Ectodermal cell (in vitro differentiated cells): ENCODE results near the gene RASSF8.
"Not testable (repeated sequence)": the region's sequence is repeated elsewhere in the genome, so short reads cannot be mapped to it uniquely, and the experiment has no call there.

ENCODE experiments used
- H3K27ac ChIP-seq: 2 replicates; pipeline ENCODE4 v1.7.0; 2013; ENCODE audit warnings: mild to moderate bottlenecking, low read depth, low read length; ENCODE audit not compliant: insufficient read depth, poor library complexity, severe bottlenecking
- H3K27me3 ChIP-seq: 2 replicates; pipeline ENCODE4 v1.7.0; 2013; ENCODE audit warnings: mild to moderate bottlenecking, low read length; ENCODE audit not compliant: insufficient read depth, control insufficient read depth, poor library complexity, severe bottlenecking
- H3K36me3 ChIP-seq: one replicate; pipeline ENCODE4 v1.7.0; 2013; ENCODE audit warnings: low read length; ENCODE audit not compliant: control insufficient read depth, insufficient read depth
- H3K4me1 ChIP-seq: one replicate; pipeline ENCODE4 v1.7.0; 2013; ENCODE audit warnings: low read length; ENCODE audit not compliant: control insufficient read depth, insufficient read depth
- H3K4me3 ChIP-seq: 2 replicates; pipeline ENCODE4 v1.7.0; 2013; ENCODE audit warnings: low read depth, low read length, control low read depth; ENCODE audit not compliant: insufficient read depth
- H3K9me3 ChIP-seq: 2 replicates; pipeline ENCODE4 v1.7.0; 2013; ENCODE audit warnings: mild to moderate bottlenecking, low read length, moderate library complexity; ENCODE audit not compliant: control insufficient read depth
- WGBS, 2 experiments: methylation state at CpG; one replicate each; pipeline ENCODE4 v1.1.7; 2013; ENCODE audit warnings: missing lambda C conversion rate in 2 of 2; 5-methylcytosine and 5-hydroxymethylcytosine counted together

Gene RASSF8

GRCh38 chr12:26047401-26048226, 89.1 kb downstream of the RASSF8 start:
- WGBS, 2 experiments = 58 to 62% methylated on average over 9 of the region's 9 CpGs
- H3K27me3 ChIP-seq = no peaks in the 10 kb centered on the region

GRCh38 chr12:26052652-26053051, 94.2 kb downstream of the RASSF8 start:
- H3K4me1 ChIP-seq = peaks cover under 1% of the 10 kb centered on the region
- H3K4me3 ChIP-seq = no peak overlapping the region
- H3K27me3 ChIP-seq = no peaks in the 10 kb centered on the region
- 71 to 86% methylated on average over 4 of the region's 4 CpGs for WGBS, 2 experiments
- no peaks in the 10 kb centered on the region for H3K36me3 ChIP-seq
- H3K9me3 ChIP-seq = no peaks in the 10 kb centered on the region
- no peak overlapping the region for H3K27ac ChIP-seq

More at GRCh38 chr12:26047401-26048226, 89.1 kb downstream of the RASSF8 start:
- no peak overlapping the region for H3K27ac ChIP-seq
- H3K4me3 ChIP-seq = no peak overlapping the region
- H3K36me3 ChIP-seq = no peaks in the 10 kb centered on the region
- peaks cover 14% of the 10 kb centered on the region for H3K4me1 ChIP-seq
- H3K9me3 ChIP-seq = no peaks in the 10 kb centered on the region

GRCh38 chr12:26054383-26054782, 95.9 kb downstream of the RASSF8 start:
- Histone ChIP-seq H3K4me1 (no peaks in the 10 kb centered on the region), H3K4me3 (no peak overlapping the region), H3K9me3 (no peaks in the 10 kb centered on the region), H3K36me3 (no peaks in the 10 kb centered on the region), H3K27me3 (no peaks in the 10 kb centered on the region), H3K27ac (no peak overlapping the region)
- 22 to 30% methylated on average over 3 of the region's 4 CpGs for WGBS, 2 experiments

GRCh38 chr12:26055087-26055486, 96.6 kb downstream of the RASSF8 start:
- H3K27me3 ChIP-seq = no peaks in the 10 kb centered on the region
- no peaks in the 10 kb centered on the region for H3K36me3 ChIP-seq
- H3K4me3 ChIP-seq = no peak overlapping the region
- H3K9me3 ChIP-seq = no peaks in the 10 kb centered on the region
- WGBS, 2 experiments = 92 to 96% methylated on average over 2 of the region's 2 CpGs
- no peaks in the 10 kb centered on the region for H3K4me1 ChIP-seq
- H3K27ac ChIP-seq = no peak overlapping the region

GRCh38 chr12:26056335-26056734, 97.9 kb downstream of the RASSF8 start:
- WGBS, 2 experiments = 93 to 100% methylated on average over 1 of the region's 1 CpG

DNA sequence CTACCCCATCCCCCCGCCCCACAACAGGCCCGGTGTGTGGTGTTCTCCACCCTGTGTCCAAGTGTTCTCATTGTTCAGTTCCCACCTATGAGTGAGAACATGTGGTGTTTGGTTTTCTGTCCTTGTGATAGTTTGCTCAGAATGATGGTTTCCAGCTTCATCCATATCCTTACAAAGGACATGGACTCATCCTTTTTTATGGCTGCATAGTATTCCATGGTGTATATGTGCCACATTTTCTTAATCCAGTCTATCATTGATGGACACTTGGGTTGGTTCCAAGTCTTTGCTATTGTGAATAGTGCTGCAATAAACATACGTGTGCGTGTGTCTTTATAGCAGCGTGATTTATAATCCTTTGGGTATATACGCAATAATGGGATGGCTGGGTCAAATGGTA, 98.8 kb downstream of the RASSF8 start:
- H3K27ac ChIP-seq, H3K27me3 ChIP-seq, H3K36me3 ChIP-seq, H3K4me1 ChIP-seq, H3K4me3 ChIP-seq, H3K9me3 ChIP-seq: not testable (repeated sequence)
- WGBS, 2 experiments = 82 to 91% methylated on average over 4 to 6 of the region's 6 CpGs

More at GRCh38 chr12:26056335-26056734, 97.9 kb downstream of the RASSF8 start:
- no peaks in the 10 kb centered on the region for H3K9me3 ChIP-seq
- H3K36me3 ChIP-seq = no peaks in the 10 kb centered on the region
- no peak overlapping the region for H3K4me3 ChIP-seq
- H3K27me3 ChIP-seq = no peaks in the 10 kb centered on the region
- H3K27ac ChIP-seq = no peak overlapping the region
- no peaks in the 10 kb centered on the region for H3K4me1 ChIP-seq

- no peaks in the 10 kb centered on the region for H3K36me3 ChIP-seq
- H3K4me1 ChIP-seq = no peaks in the 10 kb centered on the region
- no peak overlapping the region for H3K27ac ChIP-seq
- no peaks in the 10 kb centered on the region for H3K27me3 ChIP-seq
- WGBS, 2 experiments = 90 to 100% methylated on average over 2 of the region's 8 CpGs
- no peak overlapping the region for H3K4me3 ChIP-seq
- H3K9me3 ChIP-seq = no peaks in the 10 kb centered on the region
These were observed 99.8 kb downstream of the RASSF8 start for GRCh38 chr12:26058308-26058707.

DNA sequence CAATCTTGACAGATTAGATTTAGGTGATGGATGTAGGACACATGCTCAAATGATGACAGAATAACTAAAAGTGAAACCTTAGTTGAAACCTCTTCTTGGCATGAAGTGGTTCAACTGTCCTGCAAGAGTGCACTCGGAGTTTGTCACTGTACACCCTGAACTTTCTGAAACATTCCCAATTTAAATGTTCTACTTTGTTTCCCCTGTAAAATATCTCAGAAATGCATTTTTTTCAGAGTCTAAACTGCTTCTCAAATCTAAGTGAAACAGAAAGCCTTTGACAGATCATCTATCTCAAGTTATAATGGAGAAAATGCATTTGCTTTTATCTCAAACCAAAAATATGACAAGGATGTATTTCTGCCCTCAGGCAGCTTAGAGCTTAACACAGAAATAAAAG, 100.3 kb downstream of the RASSF8 start:
- 80 to 94% methylated on average over 1 of the region's 1 CpG for WGBS, 2 experiments
- Histone ChIP-seq H3K9me3 (no peaks in the 10 kb centered on the region), H3K27me3 (no peaks in the 10 kb centered on the region), H3K27ac (no peak overlapping the region), H3K36me3 (no peaks in the 10 kb centered on the region), H3K4me1 (no peaks in the 10 kb centered on the region), H3K4me3 (no peak overlapping the region)

DNA sequence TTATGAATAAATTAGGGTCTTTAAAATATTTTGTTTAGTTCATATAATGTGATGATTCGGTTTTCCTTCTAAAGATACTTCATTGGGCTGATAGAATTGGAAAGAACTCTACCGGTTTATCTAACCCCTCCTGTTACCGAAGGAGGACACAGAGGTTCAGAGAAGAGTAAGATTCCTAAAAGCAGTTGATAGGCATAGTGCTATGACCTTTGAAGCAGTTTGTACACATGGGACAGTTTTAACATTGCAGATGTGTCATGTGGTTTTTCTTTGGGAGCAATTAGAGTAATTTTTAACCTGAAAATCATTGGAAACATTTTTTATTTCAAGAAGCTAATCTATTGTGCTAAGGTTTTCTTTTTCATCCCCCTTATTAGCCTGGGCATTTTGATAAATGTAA, 103.5 kb downstream of the RASSF8 start:
- H3K36me3 ChIP-seq = no peaks in the 10 kb centered on the region
- H3K9me3 ChIP-seq = no peaks in the 10 kb centered on the region
- WGBS, 2 experiments = 95 to 97% methylated on average over 3 of the region's 3 CpGs
- H3K4me3 ChIP-seq = no peak overlapping the region
- H3K27ac ChIP-seq = no peak overlapping the region
- no peaks in the 10 kb centered on the region for H3K4me1 ChIP-seq
- no peaks in the 10 kb centered on the region for H3K27me3 ChIP-seq

- no peaks in the 10 kb centered on the region for H3K27me3 ChIP-seq
- H3K9me3 ChIP-seq = no peaks in the 10 kb centered on the region
- no peak overlapping the region for H3K27ac ChIP-seq
- 87 to 88% methylated on average over 4 of the region's 4 CpGs for WGBS, 2 experiments
- H3K4me1 ChIP-seq = no peaks in the 10 kb centered on the region
- H3K36me3 ChIP-seq = no peaks in the 10 kb centered on the region
- no peak overlapping the region for H3K4me3 ChIP-seq
These were observed 104.1 kb downstream of the RASSF8 start for GRCh38 chr12:26062566-26062965.
